ENCODE data around the gene CRIP2.

Gene CRIP2

GRCh38 chr14:105449276-105450122 is 25.1 kb upstream of the CRIP2 start:
- H3K27ac ChIP-seq: no peak overlapping the region
- no peaks in the 10 kb centered on the region for H3K9me3 ChIP-seq (ENCODE audit: control insufficient read depth, low read length)
- TF ChIP-seq, protein P1, sequence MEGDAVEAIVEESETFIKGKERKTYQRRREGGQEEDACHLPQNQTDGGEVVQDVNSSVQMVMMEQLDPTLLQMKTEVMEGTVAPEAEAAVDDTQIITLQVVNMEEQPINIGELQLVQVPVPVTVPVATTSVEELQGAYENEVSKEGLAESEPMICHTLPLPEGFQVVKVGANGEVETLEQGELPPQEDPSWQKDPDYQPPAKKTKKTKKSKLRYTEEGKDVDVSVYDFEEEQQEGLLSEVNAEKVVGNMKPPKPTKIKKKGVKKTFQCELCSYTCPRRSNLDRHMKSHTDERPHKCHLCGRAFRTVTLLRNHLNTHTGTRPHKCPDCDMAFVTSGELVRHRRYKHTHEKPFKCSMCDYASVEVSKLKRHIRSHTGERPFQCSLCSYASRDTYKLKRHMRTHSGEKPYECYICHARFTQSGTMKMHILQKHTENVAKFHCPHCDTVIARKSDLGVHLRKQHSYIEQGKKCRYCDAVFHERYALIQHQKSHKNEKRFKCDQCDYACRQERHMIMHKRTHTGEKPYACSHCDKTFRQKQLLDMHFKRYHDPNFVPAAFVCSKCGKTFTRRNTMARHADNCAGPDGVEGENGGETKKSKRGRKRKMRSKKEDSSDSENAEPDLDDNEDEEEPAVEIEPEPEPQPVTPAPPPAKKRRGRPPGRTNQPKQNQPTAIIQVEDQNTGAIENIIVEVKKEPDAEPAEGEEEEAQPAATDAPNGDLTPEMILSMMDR (IDR thresholded peaks at IDR 0.05): no peak
- H3K4me1 ChIP-seq: no peaks in the 10 kb centered on the region
- no peaks in the 10 kb centered on the region for H3K27me3 ChIP-seq (ENCODE audit: control insufficient read depth, insufficient read depth, low read length)
- H3K79me2 ChIP-seq: peaks cover 21% of the 10 kb centered on the region
- H3K4me2 ChIP-seq (ENCODE audit: low read length): no peak overlapping the region
- no peak overlapping the region for H3K9ac ChIP-seq
- H3K36me3 ChIP-seq (ENCODE audit: control insufficient read depth, insufficient read depth, low read length): no peaks in the 10 kb centered on the region
- H3K4me3 ChIP-seq (ENCODE audit: low read depth, low read length): no peak overlapping the region
- H2AFZ ChIP-seq: no peak overlapping the region

DNA sequence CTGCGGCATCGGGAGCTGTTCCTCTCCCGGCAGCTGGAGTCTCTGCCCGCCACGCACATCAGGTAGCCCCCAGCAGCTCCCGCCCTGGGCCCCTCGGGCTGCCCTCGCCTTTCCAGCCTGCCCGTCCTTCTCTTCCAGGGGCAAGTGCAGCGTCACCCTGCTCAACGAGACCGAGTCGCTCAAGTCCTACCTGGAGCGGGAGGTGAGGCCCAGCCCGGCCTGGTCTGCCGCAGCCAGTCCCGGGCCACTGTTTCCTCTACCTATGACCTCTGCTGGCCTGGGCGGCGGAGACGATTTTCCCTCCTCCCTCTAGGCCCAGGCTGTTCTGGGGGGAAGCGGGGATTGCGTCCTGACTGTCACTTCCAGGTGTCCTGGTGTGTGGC is 24.5 kb upstream of the CRIP2 start:
- Histone ChIP-seq H3K79me2 (peaks cover 21% of the 10 kb centered on the region), H3K27me3 (ENCODE audit: control insufficient read depth, insufficient read depth, low read length) (no peaks in the 10 kb centered on the region), H3K4me2 (ENCODE audit: low read length) (no peak overlapping the region), H3K9ac (no peak overlapping the region), H3K9me3 (ENCODE audit: control insufficient read depth, low read length) (no peaks in the 10 kb centered on the region), H3K36me3 (ENCODE audit: control insufficient read depth, insufficient read depth, low read length) (no peaks in the 10 kb centered on the region), H2AFZ (no peak overlapping the region), H3K4me3 (ENCODE audit: low read depth, low read length) (no peak overlapping the region), H3K4me1 (no peaks in the 10 kb centered on the region), H3K27ac (no peak overlapping the region)
- TF ChIP-seq, protein P1 (IDR thresholded peaks at IDR 0.05): no peak

DNA sequence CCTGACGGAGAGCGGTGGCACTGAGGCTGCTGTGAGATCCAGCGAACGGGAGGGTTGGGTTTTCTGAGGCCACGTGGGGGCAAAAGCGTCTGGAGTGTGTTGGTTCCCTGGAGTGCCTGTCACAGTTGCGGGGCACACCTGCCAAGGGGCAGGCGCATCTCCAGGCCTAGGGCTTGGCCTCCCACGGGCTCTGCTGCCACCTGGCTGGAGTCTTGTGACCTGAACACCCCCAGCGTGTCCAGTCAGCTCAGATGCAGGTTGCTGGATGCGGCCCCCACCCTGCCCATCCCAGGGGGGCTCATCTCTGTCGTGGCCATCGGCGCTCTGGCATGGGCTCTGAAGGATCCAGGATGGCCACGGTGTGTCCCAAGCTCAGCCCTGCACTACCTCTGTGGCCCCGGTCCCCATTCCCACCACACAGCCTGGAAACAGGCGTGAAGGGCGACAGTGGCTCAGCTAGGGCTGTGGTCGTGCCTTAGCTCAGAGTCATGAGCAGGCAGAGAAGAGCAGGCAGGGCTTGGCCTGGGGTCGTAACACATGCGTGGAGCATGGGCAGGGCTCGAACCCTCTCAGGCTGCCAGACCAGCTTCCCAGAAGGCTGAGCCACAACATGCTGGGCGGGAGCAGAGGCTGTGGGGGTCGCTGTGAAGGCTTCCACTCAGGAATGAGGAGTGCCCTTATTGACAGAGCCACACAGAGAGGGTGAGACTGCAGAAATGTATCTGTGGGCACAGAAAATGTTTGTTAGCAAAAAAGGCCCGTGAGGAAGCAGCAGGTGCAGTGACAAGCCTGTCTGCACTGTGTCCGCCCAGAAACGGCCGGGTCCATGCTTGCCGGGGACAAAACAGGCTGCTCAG is 23.5 kb upstream of the CRIP2 start:
- no peaks in the 10 kb centered on the region for H3K4me1 ChIP-seq
- no peak overlapping the region for H3K4me2 ChIP-seq (ENCODE audit: low read length)
- no peaks in the 10 kb centered on the region for H3K36me3 ChIP-seq (ENCODE audit: control insufficient read depth, insufficient read depth, low read length)
- H3K9ac ChIP-seq: no peak overlapping the region
- TF ChIP-seq, protein P1 (IDR thresholded peaks at IDR 0.05): no peak
- H3K9me3 ChIP-seq (ENCODE audit: control insufficient read depth, low read length): no peaks in the 10 kb centered on the region
- no peaks in the 10 kb centered on the region for H3K27me3 ChIP-seq (ENCODE audit: control insufficient read depth, insufficient read depth, low read length)
- no peak overlapping the region for H3K27ac ChIP-seq
- no peak overlapping the region for H2AFZ ChIP-seq
- no peak overlapping the region for H3K4me3 ChIP-seq (ENCODE audit: low read depth, low read length)
- H3K79me2 ChIP-seq: peaks cover 20% of the 10 kb centered on the region

DNA sequence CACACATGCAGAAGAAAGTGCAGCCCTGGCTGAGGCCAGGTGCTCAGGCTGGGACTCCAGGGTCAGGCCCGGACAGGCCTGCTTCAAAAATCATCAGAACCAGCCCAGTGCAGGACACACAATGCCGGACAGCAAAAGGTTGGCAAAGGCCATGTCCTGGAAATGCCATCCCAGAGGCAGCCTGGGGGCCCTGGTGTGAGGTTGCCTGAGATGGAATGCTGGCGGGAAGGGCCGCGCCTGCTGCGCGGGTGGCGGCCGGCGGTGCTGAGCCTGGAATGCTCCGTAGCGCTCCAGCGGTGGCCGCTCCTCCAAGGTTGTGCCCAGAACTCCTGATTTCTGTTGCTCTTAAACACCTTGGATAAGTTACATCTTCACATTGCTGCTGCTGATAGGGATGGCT is 21.7 kb upstream of the CRIP2 start:
- Histone ChIP-seq H3K27ac (no peak overlapping the region), H3K36me3 (ENCODE audit: control insufficient read depth, insufficient read depth, low read length) (no peaks in the 10 kb centered on the region), H3K9ac (no peak overlapping the region), H3K4me1 (no peaks in the 10 kb centered on the region), H3K79me2 (peaks cover 8% of the 10 kb centered on the region), H2AFZ (no peak overlapping the region), H3K27me3 (ENCODE audit: control insufficient read depth, insufficient read depth, low read length) (no peaks in the 10 kb centered on the region), H3K9me3 (ENCODE audit: control insufficient read depth, low read length) (no peaks in the 10 kb centered on the region), H3K4me2 (ENCODE audit: low read length) (no peak overlapping the region), H3K4me3 (ENCODE audit: low read depth, low read length) (no peak overlapping the region)
- TF ChIP-seq, protein P1 (IDR thresholded peaks at IDR 0.05): no peak

All from parathyroid adenoma (tissue), 2 donors.